Hematopoietic multipotent progenitor cell (in vitro differentiated cells): ENCODE results near the gene GLP2R. TPM values are rescaled to one million over a fixed set of nuclear protein-coding genes. Genes with fewer than 3 reads are reported as not detected.
A peak's percentile ranks its signal among the peaks of the same experiment; 100 is the strongest.
"Not testable (repeated sequence)": the region's sequence is repeated elsewhere in the genome, so short reads cannot be mapped to it uniquely, and the experiment has no call there.

Experiments used
- DNase-seq, 3 donors: peaks; one replicate each; pipeline ENCODE4 v3.0.0-alpha.2; 2011 to 2015; ENCODE audit warnings: low read depth in 2 of 3, low spot score in 2 of 3
- total RNA-seq: library from RNA; depleted of rRNA; stranded (reverse); fragments of >200 nt; gene quantifications from one replicate; pipeline ENCODE4 v1.2.3, GENCODE V29; 2012

The GLP2R gene
- not detected for total RNA-seq

GRCh38 chr17:9825641-9826150 lies at the start of gene GLP2R:
Gene GLP2R, plus strand, starts transcription at chr17:9825924. Its CDS starts 140 bp downstream, at chr17:9826064.
- DNase-seq: no peak

GRCh38 chr17:9776911-9777310 lies 48.8 kb upstream of the GLP2R start:
- DNase-seq: no peak

GRCh38 chr17:9780552-9780951 lies 45.2 kb upstream of the GLP2R start:
- no peak for DNase-seq

GRCh38 chr17:9783050-9783449 lies 42.7 kb upstream of the GLP2R start:
- no peak for DNase-seq

GRCh38 chr17:9783465-9783864 lies 42.3 kb upstream of the GLP2R start:
- not testable (repeated sequence) for DNase-seq

GRCh38 chr17:9784544-9784943 lies 41.2 kb upstream of the GLP2R start:
- DNase-seq: no peak

GRCh38 chr17:9788601-9789000 lies 37.1 kb upstream of the GLP2R start:
- DNase-seq: no peak

- no peak for DNase-seq
Observed at GRCh38 chr17:9790316-9790715, 35.4 kb upstream of the GLP2R start.

- no peak for DNase-seq
Observed at GRCh38 chr17:9790889-9791876, 34.5 kb upstream of the GLP2R start, which contains the start of gene DHRS7C. Gene DHRS7C, minus strand, starts transcription at chr17:9791592. Its CDS starts 308 bp downstream, at chr17:9791284.

- DNase-seq: no peak
Observed at GRCh38 chr17:9792181-9792840, 33.4 kb upstream of the GLP2R start.

GRCh38 chr17:9798008-9798407 lies 27.7 kb upstream of the GLP2R start:
- DNase-seq: no peak

GRCh38 chr17:9798724-9799123 lies 27.0 kb upstream of the GLP2R start:
- no peak for DNase-seq

- DNase-seq: no peak
Observed at GRCh38 chr17:9801505-9801904, 24.2 kb upstream of the GLP2R start.

GRCh38 chr17:9802294-9802693 lies 23.4 kb upstream of the GLP2R start:
- no peak for DNase-seq

- no peak for DNase-seq
Observed at GRCh38 chr17:9802697-9803096, 23.0 kb upstream of the GLP2R start.

GRCh38 chr17:9805769-9806168 lies 20.0 kb upstream of the GLP2R start:
- peak in 2 of 3 donors; percentile 5 to 30 for DNase-seq

GRCh38 chr17:9806699-9807098 lies 19.0 kb upstream of the GLP2R start:
- no peak for DNase-seq

GRCh38 chr17:9809409-9809808 lies 16.3 kb upstream of the GLP2R start:
- no peak for DNase-seq

GRCh38 chr17:9810100-9810949 lies 15.4 kb upstream of the GLP2R start:
- no peak for DNase-seq

GRCh38 chr17:9811086-9811485 lies 14.6 kb upstream of the GLP2R start:
- no peak for DNase-seq

- no peak for DNase-seq
Observed at GRCh38 chr17:9811537-9811936, 14.2 kb upstream of the GLP2R start.
